CD4-positive, alpha-beta T cell (primary cell): ENCODE results near the gene TTC21B. TPM values are rescaled to one million over a fixed set of nuclear protein-coding genes. Genes with fewer than 3 reads are reported as not detected.

Experiments
- ATAC-seq: fragments of 200-7000 bp; cut with Tn5 transposase; one replicate; pipeline ENCODE4 v1.10.0; 2022; ENCODE audit warnings: mild to moderate bottlenecking; ENCODE audit not compliant: poor library complexity
- CTCF ChIA-PET: fragments of 350-600 bp; sonication (Branson Sonifier 250); formaldehyde crosslinking; loops from one replicate; lab custom pipeline; 2021; ENCODE audit warnings: antibody characterized with exemption, inconsistent platforms; lab: Charles Lee
- POLR2A ChIA-PET: fragments of 350-600 bp; sonication (Branson Sonifier 250); formaldehyde crosslinking; loops from one replicate; lab custom pipeline; 2021; ENCODE audit warnings: antibody characterized with exemption, inconsistent platforms; lab: Charles Lee
- DNase-seq, 14 experiments: peaks; one replicate each; pipeline ENCODE4 v3.0.0-alpha.2; 2013 to 2020; ENCODE audit warnings: mixed read lengths in 2 of 14
- H3K27ac ChIP-seq, 2 donors: one replicate each; pipeline versions ENCODE4 v1.5.1 to v1.7.0; 2013; ENCODE audit warnings: low read length in 2 of 2, low read depth in 1 of 2, mild to moderate bottlenecking in 1 of 2
- H3K27me3 ChIP-seq, 2 experiments: 1 replicate in 1 of 2; 2 replicates in 1 of 2; pipeline versions ENCODE4 v1.6.1 to v1.7.0; 2013; ENCODE audit warnings: low read length in 2 of 2, control low read depth in 1 of 2, mild to moderate bottlenecking in 1 of 2, moderate library complexity in 1 of 2; ENCODE audit not compliant: insufficient read depth in 2 of 2, control insufficient read depth in 1 of 2
- H3K36me3 ChIP-seq: one replicate; pipeline ENCODE4 v1.6.1; 2013; ENCODE audit warnings: low read length, control low read depth; ENCODE audit not compliant: insufficient read depth
- H3K4me1 ChIP-seq: one replicate; pipeline ENCODE4 v1.6.1; 2013; ENCODE audit warnings: low read length, control low read depth; ENCODE audit not compliant: insufficient read depth
- H3K4me3 ChIP-seq: one replicate; pipeline ENCODE4 v1.5.1; 2013; ENCODE audit warnings: mild to moderate bottlenecking, low read length, moderate library complexity
- H3K9me3 ChIP-seq, 2 experiments: 1 replicate in 1 of 2; 2 replicates in 1 of 2; pipeline versions ENCODE4 v1.6.1 to v1.7.0; 2013; ENCODE audit warnings: low read length in 2 of 2, mild to moderate bottlenecking in 2 of 2, control low read depth in 1 of 2, moderate library complexity in 1 of 2; ENCODE audit not compliant: control insufficient read depth in 1 of 2, insufficient read depth in 1 of 2
- H3K27ac Mint-ChIP-seq: one replicate; pipeline ENCODE4 v1.8.0; 2020; ENCODE audit warnings: mixed read lengths
- H3K27me3 Mint-ChIP-seq: one replicate; pipeline ENCODE4 v1.8.0; 2021; ENCODE audit warnings: mixed read lengths
- H3K36me3 Mint-ChIP-seq: one replicate; pipeline ENCODE4 v1.8.0; 2021; ENCODE audit warnings: low read depth, mixed read lengths
- H3K4me1 Mint-ChIP-seq: one replicate; pipeline ENCODE4 v1.8.0; 2021; ENCODE audit warnings: low read depth, mixed read lengths
- H3K4me3 Mint-ChIP-seq: one replicate; pipeline ENCODE4 v1.8.0; 2020; ENCODE audit warnings: mild to moderate bottlenecking, mixed read lengths
- H3K9me3 Mint-ChIP-seq: one replicate; pipeline ENCODE4 v1.8.0; 2020; ENCODE audit warnings: mixed read lengths
- CTCF ChIP-seq: fragments of 200-600 bp; IDR thresholded peaks from one replicate; pipeline ENCODE4 v1.8.0; 2022; ENCODE audit warnings: antibody characterized with exemption, mild to moderate bottlenecking
- intact Hi-C, 2 experiments: fragments of 100-400 bp; cut with DNase I in 1 of 2; cut with micrococcal nuclease in 1 of 2; formaldehyde crosslinking; loops; one replicate each; pipeline versions ENCODE4 v1.15.1 to v1.9.0; 2023 to 2025; cut with DNase I, micrococcal nuclease
- total RNA-seq, 174 experiments: library from RNA in 2 of 174; stranded (reverse) in 2 of 174; gene quantifications; one replicate each; pipeline ENCODE4 v1.2.3 and lab custom pipeline; 2021 to 2026

Gene TTC21B
- total RNA-seq, 2 experiments from 2014 or later: 22.9 to 25.4 TPM

GRCh38 chr2:165846056-165846455, 107.5 kb downstream of the TTC21B start:
- ChIA-PET CTCF (no interaction called here), POLR2A (no interaction called here)
- H3K9me3 Mint-ChIP-seq: peaks cover 8% of the 10 kb centered on the region
- no peak overlapping the region for H3K4me3 Mint-ChIP-seq
- Histone ChIP-seq H3K9me3 (peaks cover 0 to 3% of the 10 kb centered on the region in 2 experiments), H3K4me3 (no peak overlapping the region), H3K27me3 (no peaks in the 10 kb centered on the region), H3K4me1 (no peaks in the 10 kb centered on the region), H3K36me3 (no peaks in the 10 kb centered on the region), H3K27ac (no peak overlapping the region)
- H3K27me3 Mint-ChIP-seq: no peaks in the 10 kb centered on the region
- no peak for TF ChIP-seq CTCF
- ATAC-seq: no peak
- no peaks in the 10 kb centered on the region for H3K36me3 Mint-ChIP-seq
- no peaks in the 10 kb centered on the region for H3K4me1 Mint-ChIP-seq
- H3K27ac Mint-ChIP-seq: no peak overlapping the region
- intact Hi-C loops: no loop called here
- no peak for DNase-seq

GRCh38 chr2:165844216-165844615, 109.4 kb downstream of the TTC21B start:
- Histone ChIP-seq H3K27ac (no peak overlapping the region), H3K4me1 (no peaks in the 10 kb centered on the region), H3K36me3 (no peaks in the 10 kb centered on the region), H3K9me3 (no peaks in the 10 kb centered on the region), H3K4me3 (no peak overlapping the region), H3K27me3 (no peaks in the 10 kb centered on the region)
- no peaks in the 10 kb centered on the region for H3K36me3 Mint-ChIP-seq
- DNase-seq (no peak), ATAC-seq (no peak)
- TF ChIP-seq CTCF: no peak
- no peaks in the 10 kb centered on the region for H3K27me3 Mint-ChIP-seq
- no peaks in the 10 kb centered on the region for H3K4me1 Mint-ChIP-seq
- H3K4me3 Mint-ChIP-seq: no peak overlapping the region
- no peak overlapping the region for H3K27ac Mint-ChIP-seq
- POLR2A ChIA-PET: no interaction called here
- intact Hi-C loops: no loop called here
- H3K9me3 Mint-ChIP-seq: peaks cover 3% of the 10 kb centered on the region
- CTCF ChIA-PET: no interaction called here

GRCh38 chr2:165843351-165843750, 110.2 kb downstream of the TTC21B start:
- intact Hi-C loops: no loop called here
- Mint-ChIP-seq H3K27ac (no peak overlapping the region), H3K9me3 (peaks cover 3% of the 10 kb centered on the region), H3K27me3 (no peaks in the 10 kb centered on the region), H3K4me1 (no peaks in the 10 kb centered on the region), H3K36me3 (no peaks in the 10 kb centered on the region), H3K4me3 (no peak overlapping the region)
- TF ChIP-seq CTCF: no peak
- Histone ChIP-seq H3K36me3 (no peaks in the 10 kb centered on the region), H3K27ac (no peak overlapping the region), H3K27me3 (no peaks in the 10 kb centered on the region), H3K4me3 (no peak overlapping the region), H3K9me3 (no peaks in the 10 kb centered on the region), H3K4me1 (no peaks in the 10 kb centered on the region)
- no peak for DNase-seq
- ATAC-seq: no peak
- ChIA-PET POLR2A (no interaction called here), CTCF (no interaction called here)
